SK-N-SH (cell line): ENCODE data around the gene NANOS1. TPM values are rescaled to one million over a fixed set of nuclear protein-coding genes. Genes with fewer than 3 reads are reported as not detected.
A peak's percentile ranks its signal among the peaks of the same experiment; 100 is the strongest.

Source experiments
- CTCF ChIA-PET: fragments of 300-600, 350-600 bp; formaldehyde crosslinking; extraction: SDS; loops from one replicate; lab custom pipeline; 2021; lab: Yijun Ruan, JAX
- POLR2A ChIA-PET: fragments of 350-600 bp; sonication (Branson Sonifier 250); formaldehyde crosslinking; extraction: SDS; loops from one replicate; lab custom pipeline; 2020; ENCODE audit warnings: antibody characterized with exemption, inconsistent platforms; lab: Yijun Ruan, JAX
- DNase-seq: peaks from one replicate; pipeline ENCODE4 v3.0.0; 2012
- H2AFZ ChIP-seq: fragments of 200-600 bp; sonication (generic); 2 replicates; pipeline ENCODE4 v1.8.1; 2016; ENCODE audit warnings: antibody characterized with exemption, mild to moderate bottlenecking, low read depth
- H3F3A ChIP-seq: fragments of 200-600 bp; sonication (generic); replicated peaks from 2 replicates; pipeline ENCODE3; 2016; ENCODE audit warnings: antibody characterized with exemption, mild to moderate bottlenecking; ENCODE audit not compliant: insufficient read depth
- H3K27ac ChIP-seq, 2 experiments: fragments of 200-500 bp in 1 of 2; fragments of 200-600 bp in 1 of 2; sonication (Bioruptor generic) in 1 of 2; sonication (generic), shearing (Covaris generic) in 1 of 2; 2 replicates each; pipeline versions ENCODE4 v1.5.1 to v1.6.1; 2014 to 2016; ENCODE audit warnings: low read depth in 2 of 2, inconsistent platforms in 1 of 2, low read length in 1 of 2, mild to moderate bottlenecking in 1 of 2, mixed read lengths in 1 of 2
- H3K27me3 ChIP-seq: fragments of 200-600 bp; sonication (generic), shearing (Covaris generic); 2 replicates; pipeline ENCODE4 v1.6.1; 2016; ENCODE audit warnings: mixed run types; ENCODE audit not compliant: insufficient read depth
- H3K36me3 ChIP-seq, 2 experiments: fragments of 200-500 bp in 1 of 2; fragments of 200-600 bp in 1 of 2; sonication (Bioruptor generic) in 1 of 2; sonication (generic) in 1 of 2; replicated peaks in 1 of 2; 2 replicates each; pipeline versions ENCODE3 to v1.5.1; 2014 to 2016; ENCODE audit warnings: low read length in 1 of 2, mild to moderate bottlenecking in 1 of 2; ENCODE audit not compliant: insufficient read depth in 2 of 2, control insufficient read depth in 1 of 2
- H3K4me1 ChIP-seq, 2 experiments: fragments of 200-500 bp in 1 of 2; fragments of 200-600 bp in 1 of 2; sonication (Bioruptor generic) in 1 of 2; sonication (generic), shearing (Covaris generic) in 1 of 2; 2 replicates each; pipeline versions ENCODE4 v1.5.1 to v1.6.1; 2014 to 2016; ENCODE audit warnings: low read depth in 1 of 2, low read length in 1 of 2, mixed run types in 1 of 2; ENCODE audit not compliant: insufficient read depth in 2 of 2, control insufficient read depth in 1 of 2
- H3K4me2 ChIP-seq: fragments of 200-600 bp; sonication (generic), shearing (Covaris generic); 2 replicates; pipeline ENCODE4 v1.6.1; 2017; ENCODE audit warnings: mixed run types
- H3K4me3 ChIP-seq, 2 experiments: fragments of 200-500 bp in 1 of 2; fragments of 200-600 bp in 1 of 2; sonication (Bioruptor generic) in 1 of 2; sonication (generic), shearing (Covaris generic) in 1 of 2; 2 replicates each; pipeline versions ENCODE4 v1.5.1 to v1.8.1; 2014 to 2016; ENCODE audit warnings: low read depth in 2 of 2, inconsistent platforms in 1 of 2, low read length in 1 of 2, mild to moderate bottlenecking in 1 of 2, mixed read lengths in 1 of 2, moderate library complexity in 1 of 2
- H3K79me2 ChIP-seq: fragments of 200-600 bp; sonication (generic); 2 replicates; pipeline ENCODE4 v1.8.1; 2017; ENCODE audit warnings: mild to moderate bottlenecking; ENCODE audit not compliant: insufficient read depth
- H3K9ac ChIP-seq: fragments of 200-600 bp; sonication (generic); 2 replicates; pipeline ENCODE4 v1.6.1; 2017; ENCODE audit warnings: mixed run types
- H3K9me2 ChIP-seq: fragments of 200-600 bp; sonication (generic); 2 replicates; pipeline ENCODE4 v1.6.1; 2017; ENCODE audit warnings: mixed run types
- H3K9me3 ChIP-seq: fragments of 200-600 bp; sonication (generic); 2 replicates; pipeline ENCODE4 v1.6.1; 2017; ENCODE audit warnings: mixed run types, mild to moderate bottlenecking, moderate library complexity
- H4K20me1 ChIP-seq: fragments of 200-600 bp; sonication (generic); 2 replicates; pipeline ENCODE4 v1.6.1; 2017; ENCODE audit warnings: mild to moderate bottlenecking, mixed run types; ENCODE audit not compliant: insufficient read depth
- CHD2 ChIP-seq: fragments of 150-350 bp; IDR thresholded peaks from 2 replicates; pipeline ENCODE4 v1.6.1; 2018; ENCODE audit warnings: low read length; ENCODE audit not compliant: partially characterized antibody
- ELF1 ChIP-seq: IDR thresholded peaks from 2 replicates; pipeline ENCODE4 v1.4.0; 2012
- EP300 ChIP-seq, 2 experiments: IDR thresholded peaks; 2 replicates each; pipeline versions ENCODE4 v1.4.0 to v1.6.1; 2012; ENCODE audit warnings: borderline replicate concordance in 1 of 2, low read depth in 1 of 2, low read length in 1 of 2
- EZH2phosphoT487 ChIP-seq: fragments of 200-600 bp; sonication (generic); IDR thresholded peaks from 2 replicates; pipeline ENCODE4 v1.6.1; 2017; ENCODE audit warnings: low read depth, mixed run types, mild to moderate bottlenecking, antibody characterized with exemption, moderate library complexity, borderline replicate concordance
- GABPA ChIP-seq: IDR thresholded peaks from 2 replicates; pipeline ENCODE4 v1.4.0; 2012; ENCODE audit warnings: low read depth, mild to moderate bottlenecking
- GATA2 ChIP-seq: sonication (generic); formaldehyde crosslinking; IDR thresholded peaks from 2 replicates; pipeline ENCODE4 v1.5.0; 2020; ENCODE audit warnings: mild to moderate bottlenecking, missing genetic modification reagents
- IRF3 ChIP-seq: fragments of 150-350 bp; IDR thresholded peaks from 2 replicates; pipeline ENCODE4 v1.6.1; 2016; ENCODE audit warnings: mild to moderate bottlenecking, low read depth, low read length
- MAX ChIP-seq: IDR thresholded peaks from 2 replicates; pipeline ENCODE4 v1.4.0; 2012; ENCODE audit warnings: low read depth
- MEF2A ChIP-seq: IDR thresholded peaks from 2 replicates; pipeline ENCODE4 v1.4.0; 2012; ENCODE audit warnings: low read depth, borderline replicate concordance
- MXI1 ChIP-seq: IDR thresholded peaks from 2 replicates; pipeline ENCODE4 v1.6.1; 2012; ENCODE audit warnings: mild to moderate bottlenecking, low read depth, low read length, improper control_type of control experiment
- NFIC ChIP-seq: IDR thresholded peaks from 2 replicates; pipeline ENCODE4 v1.4.0; 2012; ENCODE audit warnings: borderline replicate concordance
- NRF1 ChIP-seq: IDR thresholded peaks from 2 replicates; pipeline ENCODE4 v1.6.1; 2012; ENCODE audit warnings: low read depth, mild to moderate bottlenecking, low read length
- PBX3 ChIP-seq: IDR thresholded peaks from 2 replicates; pipeline ENCODE4; 2012
- POLR2AphosphoS5 ChIP-seq: IDR thresholded peaks from 2 replicates; pipeline ENCODE4 v1.6.1; 2012; ENCODE audit warnings: low read depth, low read length
- RAD21 ChIP-seq: IDR thresholded peaks from 2 replicates; pipeline ENCODE4 v1.6.1; 2012; ENCODE audit warnings: mild to moderate bottlenecking, low read length
- RCOR1 ChIP-seq: fragments of 150-350 bp; IDR thresholded peaks from 2 replicates; pipeline ENCODE4 v1.6.1; 2017; ENCODE audit warnings: antibody characterized with exemption, low read length
- REST ChIP-seq: IDR thresholded peaks from 2 replicates; pipeline ENCODE4 v1.6.1; 2012; ENCODE audit warnings: mild to moderate bottlenecking, low read depth, low read length, moderate library complexity
- RXRA ChIP-seq: IDR thresholded peaks from 2 replicates; pipeline ENCODE4 v1.4.0; 2012; ENCODE audit warnings: low read depth, mild to moderate bottlenecking, borderline replicate concordance
- SMC3 ChIP-seq: IDR thresholded peaks from 2 replicates; pipeline ENCODE4 v1.6.1; 2012; ENCODE audit warnings: low read depth, low read length, improper control_type of control experiment
- TAF1 ChIP-seq: IDR thresholded peaks from 2 replicates; pipeline ENCODE4 v1.6.1; 2012; ENCODE audit warnings: low read depth, mild to moderate bottlenecking, low read length, moderate library complexity, borderline replicate concordance
- TCF12 ChIP-seq: IDR thresholded peaks from 2 replicates; pipeline ENCODE4 v1.4.0; 2012
- TEAD4 ChIP-seq: IDR thresholded peaks from 2 replicates; pipeline ENCODE4 v1.4.0; 2012; ENCODE audit warnings: mild to moderate bottlenecking, borderline replicate concordance; ENCODE audit not compliant: insufficient read depth
- USF2 ChIP-seq: fragments of 150-350 bp; IDR thresholded peaks from 2 replicates; pipeline ENCODE4 v1.6.1; 2017; ENCODE audit warnings: antibody characterized with exemption, low read length, low read depth, borderline replicate concordance
- WGBS: methylation state at CpG from one replicate; pipeline ENCODE4 v1.1.6; 2017; ENCODE audit warnings: low lambda C conversion rate; 5-methylcytosine and 5-hydroxymethylcytosine counted together
- polyA plus RNA-seq, 3 experiments: library from polyadenylated mRNA; depleted of rRNA; stranded (reverse); fragments of >200 nt; gene quantifications; 2 replicates each; pipeline ENCODE4 v1.2.3, GENCODE V29; 2012

The NANOS1 gene
- polyA plus RNA-seq, 1 of the 3 experiments (the other 2 are of a cell fraction), result 0.81 TPM

GRCh38 chr10:119079599-119080520 lies 50.3 kb downstream of the NANOS1 start:
- peaks cover 0 to 27% of the 10 kb centered on the region in 2 experiments for H3K36me3 ChIP-seq
- H3K79me2 ChIP-seq, result peaks cover 69% of the 10 kb centered on the region
- no peaks in the 10 kb centered on the region for H3K9me2 ChIP-seq
- peak overlapping the region; percentile 89 to 95 for H3K27ac ChIP-seq
- H3F3A ChIP-seq, result peaks cover 26% of the 10 kb centered on the region
- H3K4me1 ChIP-seq, result peaks cover 5 to 13% of the 10 kb centered on the region in 2 experiments
- H2AFZ ChIP-seq, result no peak overlapping the region
- no peaks in the 10 kb centered on the region for H3K9me3 ChIP-seq
- 2% methylated on average over 29 of the region's 48 CpGs for WGBS
- peak; percentile 90 for DNase-seq
- H4K20me1 ChIP-seq, result peaks cover 50% of the 10 kb centered on the region
- H3K4me3 ChIP-seq, result peak overlapping the region; percentile 79 to 82
- peak overlapping the region; percentile 94 for H3K4me2 ChIP-seq
- no peaks in the 10 kb centered on the region for H3K27me3 ChIP-seq
- H3K9ac ChIP-seq, result peak overlapping the region; percentile 99
- POLR2A ChIA-PET, result interaction anchor here (1.0 to 1.6 kb wide), 3 partner anchors 23 to 244 kb away, joined by 3 to 4 read pairs (median 3); partner anchors contain the start of genes DENND10 and SFXN4
- CTCF ChIA-PET, result no interaction called here
- TF ChIP-seq GATA2 (CRISPR knock-in tag) (no peak), TCF12 (no peak), RCOR1 (no peak), NRF1 (no peak), USF2 (no peak), RXRA (no peak), POLR2AphosphoS5 (peak; percentile 37; the same call in 1 of the 2 replicates), EZH2phosphoT487 (no peak), PBX3 (no peak), SMC3 (no peak), CHD2 (peak; percentile 93), GABPA (no peak), MXI1 (peak; percentile 73; the same call in 1 of the 2 replicates), RAD21 (no peak), IRF3 (no peak), TEAD4 (no peak), REST (no peak; the same call in 1 of the 2 replicates), MAX (peak; percentile 31; the same call in 1 of the 2 replicates), EP300 (IDR thresholded peaks at IDR 0.05; ENCODE audit: borderline replicate concordance in 1 of 2, low read depth in 1 of 2, low read length in 1 of 2) (no peak), TAF1 (peak; percentile 64; the same call in 1 of the 2 replicates), NFIC (no peak), ELF1 (no peak), MEF2A (no peak)
